K562 (cell line): Measurements from ENCODE around the gene CST1.

Experiments used
- CTCF ChIP-seq, 3 experiments: IDR thresholded peaks in 2 of 3; conservative IDR thresholded peaks in 1 of 3; 2 replicates each; pipeline ENCODE4 v1.5.1; 2011 to 2012; ENCODE audit warnings: low read length in 3 of 3, mild to moderate bottlenecking in 3 of 3, control low read depth in 2 of 3, improper control_type of control experiment in 1 of 3, inconsistent platforms in 1 of 3, low read depth in 1 of 3, mixed read lengths in 1 of 3, moderate library complexity in 1 of 3; ENCODE audit not compliant: insufficient read depth in 2 of 3
- MTA3 ChIP-seq: fragments of 450-650 bp; formaldehyde crosslinking; IDR thresholded peaks from 2 replicates; pipeline ENCODE4 v1.6.1; 2017; ENCODE audit warnings: mild to moderate bottlenecking, borderline replicate concordance
- ZNF445 ChIP-seq: fragments of 250-450 bp; sonication (Bioruptor Pico); IDR thresholded peaks from 2 replicates; pipeline ENCODE4 v1.4.0; 2020; ENCODE audit warnings: low read depth, mild to moderate bottlenecking, moderate library complexity

- TF ChIP-seq CTCF (IDR thresholded peaks at IDR 0.05 in 2 of 3, conservative IDR thresholded peaks at IDR 0.05 in 1 of 3; ENCODE audit: insufficient read depth in 2 of 3, low read depth in 1 of 3, low read length in 3 of 3) (no peak), MTA3 (no peak), ZNF445 (CRISPR knock-in tag) (no peak)
These were observed 19.6 kb upstream of the CST1 start for GRCh38 chr20:23770384-23770783.
